Liver (tissue), 9 donors: ENCODE data around the gene CCT5. TPM values are rescaled to one million over a fixed set of nuclear protein-coding genes. Genes with fewer than 3 reads are reported as not detected.

Experiments used
- DNase-seq: peaks from one replicate; pipeline ENCODE4 v3.0.0-alpha.2; 2017; ENCODE audit warnings: low spot score
- H3K27ac ChIP-seq, 2 donors: one replicate each; pipeline ENCODE4 v1.7.0; 2013; ENCODE audit warnings: inconsistent platforms in 2 of 2, low read length in 2 of 2, control low read depth in 1 of 2, low read depth in 1 of 2, mild to moderate bottlenecking in 1 of 2
- H3K27me3 ChIP-seq, 4 donors: one replicate each; pipeline versions ENCODE4 v1.6.1 to v1.7.0; 2013; ENCODE audit warnings: low read length in 3 of 4, inconsistent platforms in 1 of 4, mild to moderate bottlenecking in 1 of 4, moderate library complexity in 1 of 4; ENCODE audit not compliant: control insufficient read depth in 4 of 4, insufficient read depth in 4 of 4
- H3K36me3 ChIP-seq, 4 donors: one replicate each; pipeline versions ENCODE4 v1.6.1 to v1.7.0; 2013; ENCODE audit warnings: low read length in 3 of 4, mild to moderate bottlenecking in 3 of 4, low read depth in 1 of 4, moderate library complexity in 1 of 4; ENCODE audit not compliant: control insufficient read depth in 4 of 4, insufficient read depth in 3 of 4
- H3K4me1 ChIP-seq, 4 donors: one replicate each; pipeline versions ENCODE4 v1.6.1 to v1.7.0; 2013; ENCODE audit warnings: low read length in 3 of 4, mild to moderate bottlenecking in 3 of 4, moderate library complexity in 1 of 4; ENCODE audit not compliant: control insufficient read depth in 4 of 4, insufficient read depth in 4 of 4
- H3K4me3 ChIP-seq, 3 donors: one replicate each; pipeline versions ENCODE4 v1.6.1 to v1.7.0; 2013; ENCODE audit warnings: low read length in 3 of 3, control low read depth in 1 of 3, low read depth in 1 of 3, mild to moderate bottlenecking in 1 of 3
- H3K9ac ChIP-seq, 2 donors: one replicate each; pipeline ENCODE4 v1.7.0; 2013; ENCODE audit warnings: low read length in 2 of 2, mild to moderate bottlenecking in 2 of 2, moderate library complexity in 2 of 2, control low read depth in 1 of 2, low read depth in 1 of 2
- H3K9me3 ChIP-seq, 4 donors: one replicate each; pipeline versions ENCODE4 v1.6.1 to v1.7.0; 2013; ENCODE audit warnings: low read length in 3 of 4; ENCODE audit not compliant: control insufficient read depth in 4 of 4
- CTCF ChIP-seq: fragments of 150-350 bp; IDR thresholded peaks from 2 replicates; pipeline ENCODE4 v1.5.1; 2017; ENCODE audit warnings: improper control_type of control experiment, low read depth, low read length; ENCODE audit not compliant: missing input control
- EGR1 ChIP-seq, 2 donors: IDR thresholded peaks; 2 replicates each; pipeline ENCODE4 v1.6.1; 2016 to 2018; ENCODE audit warnings: antibody characterized with exemption in 2 of 2, low read depth in 2 of 2
- FOXA2 ChIP-seq: IDR thresholded peaks from 2 replicates; pipeline ENCODE4 v1.6.1; 2016; ENCODE audit warnings: antibody characterized with exemption
- GABPA ChIP-seq, 2 donors: IDR thresholded peaks in 1 of 2; conservative IDR thresholded peaks in 1 of 2; 2 replicates each; pipeline ENCODE4 v1.6.1; 2016; ENCODE audit warnings: antibody characterized with exemption in 2 of 2, mild to moderate bottlenecking in 1 of 2, moderate library complexity in 1 of 2
- HNF4A ChIP-seq, 2 donors: conservative IDR thresholded peaks; 2 replicates each; pipeline ENCODE4 v1.6.1; 2016; ENCODE audit warnings: antibody characterized with exemption in 2 of 2, mild to moderate bottlenecking in 2 of 2
- HNF4G ChIP-seq: IDR thresholded peaks from 2 replicates; pipeline ENCODE4 v1.6.1; 2016; ENCODE audit warnings: antibody characterized with exemption
- JUND ChIP-seq, 2 donors: IDR thresholded peaks; 2 replicates each; pipeline ENCODE4 v1.6.1; 2016; ENCODE audit warnings: antibody characterized with exemption in 2 of 2
- MAX ChIP-seq: IDR thresholded peaks from 2 replicates; pipeline ENCODE4 v1.6.1; 2016; ENCODE audit warnings: antibody characterized with exemption
- NR2F2 ChIP-seq: IDR thresholded peaks from 2 replicates; pipeline ENCODE4 v1.6.1; 2016; ENCODE audit warnings: antibody characterized with exemption
- RAD21 ChIP-seq, 2 donors: IDR thresholded peaks; 2 replicates each; pipeline ENCODE4 v1.6.1; 2016; ENCODE audit warnings: antibody characterized with exemption in 2 of 2, mild to moderate bottlenecking in 2 of 2
- RXRA ChIP-seq, 2 donors: IDR thresholded peaks; 2 replicates each; pipeline ENCODE4 v1.6.1; 2017 to 2018; ENCODE audit warnings: antibody characterized with exemption in 2 of 2, mild to moderate bottlenecking in 1 of 2
- SP1 ChIP-seq: IDR thresholded peaks from 2 replicates; pipeline ENCODE4 v1.6.1; 2018; ENCODE audit warnings: antibody characterized with exemption, mild to moderate bottlenecking
- TAF1 ChIP-seq: conservative IDR thresholded peaks from 2 replicates; pipeline ENCODE4 v1.6.1; 2016; ENCODE audit warnings: antibody characterized with exemption, mild to moderate bottlenecking
- YY1 ChIP-seq: IDR thresholded peaks from 2 replicates; pipeline ENCODE4 v1.6.1; 2016; ENCODE audit warnings: antibody characterized with exemption, mild to moderate bottlenecking
- WGBS: extraction: QIAGEN DNeasy Blood & Tissue Kit; methylation state at CpG from one replicate; pipeline ENCODE4 v1.1.7; 2013; 5-methylcytosine and 5-hydroxymethylcytosine counted together
- polyA plus RNA-seq, 2 donors: library from polyadenylated mRNA; stranded (reverse) in 1 of 2; unstranded in 1 of 2; fragments of 200-250 nt in 1 of 2; fragments of >200 nt in 1 of 2; fragmentation: Nextera tagmentation in 1 of 2; extraction: Ambion mirVana in 1 of 2; gene quantifications; one replicate each; pipeline versions ENCODE4 v1.2.1 to v1.2.3, GENCODE V29; 2013 to 2015
- total RNA-seq, 2 donors: library from RNA; depleted of rRNA; stranded (reverse); fragments of >200 nt; gene quantifications; one replicate each; pipeline ENCODE4 v1.2.3, GENCODE V29; 2014
- TF ChIP-seq, protein P1 (sequence below): IDR thresholded peaks from 2 replicates; pipeline ENCODE4 v1.6.1; 2016; ENCODE audit warnings: antibody characterized with exemption
- TF ChIP-seq, protein P2 (sequence below): IDR thresholded peaks from 2 replicates; pipeline ENCODE4 v1.6.1; 2016; ENCODE audit warnings: antibody characterized with exemption
- TF ChIP-seq, protein P3 (sequence below): IDR thresholded peaks from 2 replicates; pipeline ENCODE4 v1.6.1; 2016; ENCODE audit warnings: antibody characterized with exemption, mild to moderate bottlenecking
- donor health status: healthy.
- donor health status: healthy.
- donor health status: healthy.
- donor health status: healthy.
- donor health status: healthy.

CCT5 gene
- total and polyA plus RNA-seq, 4 donors, result 68.4 to 157 (median 105) TPM

DNA sequence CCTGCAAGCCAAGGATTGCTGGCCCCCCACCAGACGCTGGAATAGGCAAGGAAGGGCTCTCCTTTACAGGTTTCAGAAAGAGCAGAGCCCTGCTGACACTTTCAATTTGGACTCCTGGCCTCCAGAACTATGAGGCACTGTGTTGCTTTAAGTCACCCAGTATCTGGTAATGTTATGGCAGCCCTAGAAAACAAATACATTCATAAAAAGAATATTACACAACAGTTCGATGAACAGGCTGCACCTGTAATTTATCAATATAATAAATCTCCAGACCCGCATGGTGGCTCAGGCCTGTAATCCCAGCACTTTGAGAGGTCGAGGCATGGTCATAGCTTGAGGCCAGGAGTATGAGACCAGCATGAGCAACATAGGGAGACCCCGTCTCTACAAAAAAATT, 50.2 kb downstream of the CCT5 start:
- H3K27ac ChIP-seq, result no peak overlapping the region
- no peaks in the 10 kb centered on the region for H3K9me3 ChIP-seq
- DNase-seq, result no peak
- H3K4me3 ChIP-seq, result no peak overlapping the region
- TF ChIP-seq GABPA (IDR thresholded peaks at IDR 0.05 in 1 of 2, conservative IDR thresholded peaks at IDR 0.05 in 1 of 2) (no peak), SP1 (no peak), TAF1 (no peak), YY1 (no peak), RXRA (IDR thresholded peaks at IDR 0.05) (no peak), HNF4A (conservative IDR thresholded peaks at IDR 0.05) (no peak), EGR1 (IDR thresholded peaks at IDR 0.05; ENCODE audit: low read depth in 2 of 2) (no peak), RAD21 (IDR thresholded peaks at IDR 0.05) (no peak)
- TF ChIP-seq, protein P1, sequence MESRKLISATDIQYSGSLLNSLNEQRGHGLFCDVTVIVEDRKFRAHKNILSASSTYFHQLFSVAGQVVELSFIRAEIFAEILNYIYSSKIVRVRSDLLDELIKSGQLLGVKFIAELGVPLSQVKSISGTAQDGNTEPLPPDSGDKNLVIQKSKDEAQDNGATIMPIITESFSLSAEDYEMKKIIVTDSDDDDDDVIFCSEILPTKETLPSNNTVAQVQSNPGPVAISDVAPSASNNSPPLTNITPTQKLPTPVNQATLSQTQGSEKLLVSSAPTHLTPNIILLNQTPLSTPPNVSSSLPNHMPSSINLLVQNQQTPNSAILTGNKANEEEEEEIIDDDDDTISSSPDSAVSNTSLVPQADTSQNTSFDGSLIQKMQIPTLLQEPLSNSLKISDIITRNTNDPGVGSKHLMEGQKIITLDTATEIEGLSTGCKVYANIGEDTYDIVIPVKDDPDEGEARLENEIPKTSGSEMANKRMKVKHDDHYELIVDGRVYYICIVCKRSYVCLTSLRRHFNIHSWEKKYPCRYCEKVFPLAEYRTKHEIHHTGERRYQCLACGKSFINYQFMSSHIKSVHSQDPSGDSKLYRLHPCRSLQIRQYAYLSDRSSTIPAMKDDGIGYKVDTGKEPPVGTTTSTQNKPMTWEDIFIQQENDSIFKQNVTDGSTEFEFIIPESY, result no peak
- TF ChIP-seq, protein P2, sequence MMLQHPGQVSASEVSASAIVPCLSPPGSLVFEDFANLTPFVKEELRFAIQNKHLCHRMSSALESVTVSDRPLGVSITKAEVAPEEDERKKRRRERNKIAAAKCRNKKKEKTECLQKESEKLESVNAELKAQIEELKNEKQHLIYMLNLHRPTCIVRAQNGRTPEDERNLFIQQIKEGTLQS, result no peak
- no peaks in the 10 kb centered on the region for H3K27me3 ChIP-seq
- peaks cover 0 to 2% (median 0%) of the 10 kb centered on the region in 4 donors for H3K36me3 ChIP-seq
- H3K4me1 ChIP-seq, result peaks cover 4 to 44% (median 39%) of the 10 kb centered on the region in 4 donors
- H3K9ac ChIP-seq, result no peak overlapping the region
- 80% methylated on average over 5 of the region's 5 CpGs for WGBS

GRCh38 chr5:10301266-10301665, 51.2 kb downstream of the CCT5 start:
- peaks cover 4 to 53% (median 48%) of the 10 kb centered on the region in 4 donors for H3K4me1 ChIP-seq
- no peak for DNase-seq
- no peaks in the 10 kb centered on the region for H3K9me3 ChIP-seq
- no peaks in the 10 kb centered on the region for H3K27me3 ChIP-seq
- peaks cover 0 to 2% (median 0%) of the 10 kb centered on the region in 4 donors for H3K36me3 ChIP-seq
- TF ChIP-seq YY1 (peak; percentile 40), HNF4A (conservative IDR thresholded peaks at IDR 0.05) (peak in 1 of 2 donors; percentile 37), RAD21 (IDR thresholded peaks at IDR 0.05) (no peak)
- H3K4me3 ChIP-seq, result peak overlapping the region in 2 of 3 donors; percentile 8 to 22
- H3K9ac ChIP-seq, result peak overlapping the region in 1 of 2 donors; percentile 93
- WGBS, result 28% methylated on average over 7 of the region's 7 CpGs
- peak overlapping the region; percentile 89 to 90 for H3K27ac ChIP-seq

- 37% methylated on average over 11 of the region's 11 CpGs for WGBS
- peak in 1 of 2 donors; percentile 58 for TF ChIP-seq RAD21 (IDR thresholded peaks at IDR 0.05)
- no peak for TF ChIP-seq TAF1
- peak in 1 of 2 donors; percentile 30 for TF ChIP-seq EGR1 (IDR thresholded peaks at IDR 0.05; ENCODE audit: low read depth in 2 of 2)
- TF ChIP-seq CTCF, result no peak
- TF ChIP-seq, protein P2, result peak; percentile 20
- peak in 1 of 2 donors; percentile 41 for TF ChIP-seq JUND (IDR thresholded peaks at IDR 0.05)
- no peak for TF ChIP-seq NR2F2
- peak; percentile 19 for TF ChIP-seq FOXA2
- TF ChIP-seq HNF4G, result peak; percentile 90
- TF ChIP-seq MAX, result peak; percentile 88
- TF ChIP-seq, protein P3, sequence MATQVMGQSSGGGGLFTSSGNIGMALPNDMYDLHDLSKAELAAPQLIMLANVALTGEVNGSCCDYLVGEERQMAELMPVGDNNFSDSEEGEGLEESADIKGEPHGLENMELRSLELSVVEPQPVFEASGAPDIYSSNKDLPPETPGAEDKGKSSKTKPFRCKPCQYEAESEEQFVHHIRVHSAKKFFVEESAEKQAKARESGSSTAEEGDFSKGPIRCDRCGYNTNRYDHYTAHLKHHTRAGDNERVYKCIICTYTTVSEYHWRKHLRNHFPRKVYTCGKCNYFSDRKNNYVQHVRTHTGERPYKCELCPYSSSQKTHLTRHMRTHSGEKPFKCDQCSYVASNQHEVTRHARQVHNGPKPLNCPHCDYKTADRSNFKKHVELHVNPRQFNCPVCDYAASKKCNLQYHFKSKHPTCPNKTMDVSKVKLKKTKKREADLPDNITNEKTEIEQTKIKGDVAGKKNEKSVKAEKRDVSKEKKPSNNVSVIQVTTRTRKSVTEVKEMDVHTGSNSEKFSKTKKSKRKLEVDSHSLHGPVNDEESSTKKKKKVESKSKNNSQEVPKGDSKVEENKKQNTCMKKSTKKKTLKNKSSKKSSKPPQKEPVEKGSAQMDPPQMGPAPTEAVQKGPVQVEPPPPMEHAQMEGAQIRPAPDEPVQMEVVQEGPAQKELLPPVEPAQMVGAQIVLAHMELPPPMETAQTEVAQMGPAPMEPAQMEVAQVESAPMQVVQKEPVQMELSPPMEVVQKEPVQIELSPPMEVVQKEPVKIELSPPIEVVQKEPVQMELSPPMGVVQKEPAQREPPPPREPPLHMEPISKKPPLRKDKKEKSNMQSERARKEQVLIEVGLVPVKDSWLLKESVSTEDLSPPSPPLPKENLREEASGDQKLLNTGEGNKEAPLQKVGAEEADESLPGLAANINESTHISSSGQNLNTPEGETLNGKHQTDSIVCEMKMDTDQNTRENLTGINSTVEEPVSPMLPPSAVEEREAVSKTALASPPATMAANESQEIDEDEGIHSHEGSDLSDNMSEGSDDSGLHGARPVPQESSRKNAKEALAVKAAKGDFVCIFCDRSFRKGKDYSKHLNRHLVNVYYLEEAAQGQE, result peak; percentile 76
Measured at GRCh38 chr5:10301842-10302610, 51.9 kb downstream of the CCT5 start.

More at GRCh38 chr5:10301842-10302610, 51.9 kb downstream of the CCT5 start:
- Histone ChIP-seq H3K4me3 (peak overlapping the region; percentile 8 to 42 (median 38)), H3K9me3 (no peaks in the 10 kb centered on the region), H3K27ac (peak overlapping the region; percentile 89 to 90), H3K27me3 (no peaks in the 10 kb centered on the region), H3K4me1 (peaks cover 4 to 60% (median 54%) of the 10 kb centered on the region in 4 donors), H3K36me3 (peaks cover 0 to 2% (median 0%) of the 10 kb centered on the region in 4 donors), H3K9ac (peak overlapping the region in 1 of 2 donors; percentile 93)
- no peak for DNase-seq
